Suprapubic skin (tissue), 3 donors: ENCODE data around the gene KIAA0753.

Experiments used
- CTCF ChIP-seq, 2 donors: fragments of 200-600 bp in 1 of 2; fragments of 450-650 bp in 1 of 2; sonication (generic) in 1 of 2; IDR thresholded peaks; one replicate each; pipeline ENCODE4 v1.5.1; 2016 to 2019; ENCODE audit warnings: antibody characterized with exemption in 2 of 2, mild to moderate bottlenecking in 1 of 2, moderate library complexity in 1 of 2
- POLR2A ChIP-seq, 2 donors: fragments of 450-650 bp; IDR thresholded peaks; one replicate each; pipeline ENCODE4 v1.6.1; 2017; ENCODE audit warnings: antibody characterized with exemption in 2 of 2, mild to moderate bottlenecking in 2 of 2, moderate library complexity in 2 of 2

DNA sequence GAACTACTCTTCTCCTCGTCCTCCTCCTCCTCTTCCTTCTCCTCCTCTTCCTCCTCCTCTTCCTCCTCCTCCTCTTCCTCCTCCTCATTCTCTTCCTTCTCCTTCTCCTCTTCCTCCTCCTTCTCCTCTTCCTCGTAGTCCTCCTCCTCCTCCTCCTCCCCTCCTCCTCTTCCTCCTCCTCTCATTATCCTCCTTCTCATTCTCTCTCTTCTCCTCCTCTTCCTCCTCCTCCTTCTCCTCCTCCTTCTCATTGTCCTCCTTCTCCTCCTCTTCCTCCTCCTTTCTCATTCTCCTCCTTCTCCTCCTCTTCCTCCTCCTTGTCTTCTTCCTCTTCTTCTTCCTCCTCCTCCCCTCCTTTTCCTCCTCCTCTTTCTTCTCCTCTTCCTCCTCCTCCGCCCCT is 80.0 kb downstream of the KIAA0753 start:
- TF ChIP-seq CTCF (IDR thresholded peaks at IDR 0.05): no peak
- TF ChIP-seq POLR2A (IDR thresholded peaks at IDR 0.05): no peak
